GM21515 (cell line): ENCODE measurements around the gene SSX2IP.
"Not testable (repeated sequence)": the region's sequence is repeated elsewhere in the genome, so short reads cannot be mapped to it uniquely, and the experiment has no call there.

Experiments used
- ATAC-seq: cut with Tn5 transposase; IDR thresholded peaks from one replicate; pipeline ENCODE4 v1.9.1; 2021; ENCODE audit not compliant: unreplicated experiment

SSX2IP gene

DNA sequence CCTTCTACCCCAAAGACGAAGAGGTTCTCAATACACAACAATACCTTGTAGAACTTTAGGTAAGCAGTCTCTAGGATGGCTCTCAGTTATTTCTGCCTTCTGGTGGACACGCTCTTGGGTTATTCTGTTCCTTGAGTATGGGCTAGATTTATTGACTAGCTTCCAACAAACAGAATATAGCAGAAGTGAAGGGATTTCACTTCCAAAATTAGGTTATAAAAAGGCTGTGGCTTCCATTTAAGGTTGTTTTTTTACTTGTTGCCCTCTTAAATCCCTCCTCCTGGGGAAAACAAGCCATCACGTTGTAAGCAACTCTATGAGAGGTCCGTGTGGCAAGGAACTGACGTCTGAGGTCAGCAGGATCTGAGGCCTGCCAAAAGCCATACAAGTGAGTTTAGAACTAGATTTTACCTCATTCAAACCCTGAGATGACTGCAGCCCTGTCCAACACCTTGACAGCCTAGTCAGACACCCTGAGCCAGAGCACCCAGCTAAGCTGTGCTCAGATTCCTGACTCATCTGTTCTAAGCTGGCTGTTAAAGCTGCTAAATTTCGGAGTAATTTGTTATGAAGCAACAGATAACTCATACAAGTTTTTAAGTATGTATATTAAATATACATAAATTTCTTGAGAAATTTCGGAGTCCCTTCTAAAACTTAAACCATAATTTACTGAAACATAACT, 12.7 kb downstream of the SSX2IP start:
- ATAC-seq: no peak

DNA sequence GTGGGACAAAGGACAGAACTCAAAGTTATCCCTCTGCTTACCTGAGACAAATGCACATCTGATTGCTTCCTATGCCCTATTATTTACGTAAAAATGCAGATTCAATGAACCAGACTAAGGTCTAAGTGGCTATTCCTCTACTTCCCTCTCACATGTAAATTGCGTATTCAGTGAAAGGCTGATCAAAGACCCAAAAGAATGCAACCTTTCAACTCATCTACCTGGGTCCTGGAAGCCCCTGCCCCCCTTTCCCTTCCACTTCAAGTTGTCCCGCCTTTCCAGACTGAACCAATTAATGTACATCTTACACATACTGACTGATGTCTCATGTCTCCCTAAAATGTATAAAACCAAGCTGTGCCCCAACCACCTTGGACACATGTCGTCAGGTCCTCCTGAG, 14.6 kb downstream of the SSX2IP start:
- ATAC-seq: no peak

DNA sequence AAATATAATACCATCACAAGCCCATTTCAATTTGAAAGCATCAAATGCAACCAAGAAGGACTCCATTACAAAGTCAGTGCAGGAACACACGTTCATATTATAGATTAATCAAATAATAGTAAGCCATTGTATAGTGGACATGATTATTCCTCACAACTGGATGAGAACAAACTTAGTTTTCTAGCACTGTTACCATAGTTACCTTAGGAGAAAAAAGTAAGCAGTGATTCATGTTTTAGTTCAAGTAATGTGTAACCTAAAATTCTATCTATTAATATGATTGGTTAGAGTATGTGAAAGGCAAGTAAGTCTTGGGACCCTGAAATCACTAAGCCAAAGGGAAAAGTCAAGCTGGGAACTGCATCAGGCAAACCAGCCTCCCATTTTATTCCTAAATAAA, 15.2 kb downstream of the SSX2IP start:
- ATAC-seq: no peak

DNA sequence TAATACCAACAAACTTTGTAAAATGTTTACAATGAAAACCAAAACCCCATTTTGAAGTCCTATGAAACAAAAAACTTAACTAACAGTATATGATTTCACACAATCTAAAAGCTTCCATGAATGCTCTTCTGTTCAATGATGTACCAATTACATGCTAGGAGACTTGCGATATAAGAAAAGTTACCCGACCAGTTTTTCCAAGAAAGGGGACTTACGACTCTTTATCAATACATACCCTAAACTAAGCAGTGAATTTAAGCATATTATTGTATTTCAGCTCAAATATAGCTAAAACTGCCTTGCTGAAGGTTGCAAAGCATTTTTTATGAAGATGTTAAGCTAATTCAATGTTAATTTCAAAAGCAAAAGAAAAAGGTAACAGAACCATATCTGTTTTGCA, 15.6 kb downstream of the SSX2IP start:
- no peak for ATAC-seq

DNA sequence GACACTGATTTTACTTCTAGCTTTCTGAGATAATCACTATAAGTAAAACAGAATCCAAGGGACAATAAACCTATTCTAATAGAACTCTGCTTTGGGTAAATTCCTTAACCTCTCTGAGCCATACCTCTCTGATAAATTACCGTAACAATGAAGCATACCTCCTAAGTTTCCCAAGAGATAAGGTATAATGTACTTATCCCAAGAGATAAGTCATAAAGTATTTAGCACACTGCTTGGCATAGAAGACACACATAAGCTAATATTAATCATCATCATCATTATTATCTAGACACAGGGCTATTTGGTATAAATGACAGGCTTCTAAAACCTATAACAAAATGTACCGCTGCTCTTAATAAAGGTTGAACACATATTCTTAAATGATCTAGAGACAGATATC, 16.2 kb downstream of the SSX2IP start:
- no peak for ATAC-seq

DNA sequence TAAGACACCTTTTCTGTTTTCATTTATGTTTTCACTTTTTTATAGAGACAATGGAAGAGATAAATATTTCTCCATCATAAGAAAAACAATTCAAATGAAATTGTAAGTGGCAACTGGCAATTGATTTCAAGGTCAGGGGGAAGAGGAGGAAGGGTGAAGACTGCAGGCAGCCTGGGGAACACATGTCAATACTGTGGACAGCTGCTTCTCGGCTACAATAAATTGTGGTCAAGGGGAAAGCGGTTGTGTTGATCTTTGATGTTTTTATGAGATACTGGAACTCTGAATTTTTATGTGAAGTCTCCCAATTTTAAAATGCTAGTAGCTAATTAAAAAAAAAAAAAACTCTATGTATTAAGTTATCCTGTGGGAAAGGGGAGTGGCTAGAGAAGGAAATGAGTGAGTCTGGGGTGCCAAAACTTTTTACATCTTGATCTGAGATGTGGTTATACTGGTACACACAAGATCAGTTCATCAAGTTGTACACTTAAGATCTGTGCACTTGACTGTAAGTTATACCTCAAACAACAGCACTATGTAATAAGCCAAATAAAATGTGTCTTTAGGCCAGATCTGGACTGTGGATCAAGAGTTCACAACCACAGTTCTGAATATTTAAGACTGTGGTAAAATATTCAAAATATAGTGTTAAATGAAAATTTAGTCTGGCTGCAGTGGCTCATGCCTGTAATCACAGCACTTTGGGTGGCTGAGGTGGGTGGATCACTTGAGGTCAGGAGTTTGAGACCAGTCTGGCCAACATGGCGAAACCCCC, 18.0 kb downstream of the SSX2IP start:
- no peak for ATAC-seq

DNA sequence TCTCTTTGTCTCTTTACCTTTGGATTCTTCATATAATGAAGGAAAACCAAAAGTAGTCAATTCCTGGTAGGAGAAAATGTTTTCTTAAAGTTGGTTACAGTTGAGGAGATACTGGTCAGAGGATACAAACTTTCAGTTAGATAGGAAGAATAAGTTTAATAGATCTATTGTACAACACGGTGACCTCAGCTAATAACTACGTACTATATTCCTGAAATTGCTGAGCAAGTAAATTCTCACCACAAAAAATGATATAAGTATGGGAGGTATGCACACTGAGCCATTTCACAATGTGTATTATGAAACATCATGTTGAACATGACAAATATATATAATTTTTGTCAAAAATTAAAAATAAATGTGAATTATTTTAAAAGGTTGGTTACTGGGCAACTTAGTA, 20.4 kb downstream of the SSX2IP start:
- ATAC-seq: no peak

DNA sequence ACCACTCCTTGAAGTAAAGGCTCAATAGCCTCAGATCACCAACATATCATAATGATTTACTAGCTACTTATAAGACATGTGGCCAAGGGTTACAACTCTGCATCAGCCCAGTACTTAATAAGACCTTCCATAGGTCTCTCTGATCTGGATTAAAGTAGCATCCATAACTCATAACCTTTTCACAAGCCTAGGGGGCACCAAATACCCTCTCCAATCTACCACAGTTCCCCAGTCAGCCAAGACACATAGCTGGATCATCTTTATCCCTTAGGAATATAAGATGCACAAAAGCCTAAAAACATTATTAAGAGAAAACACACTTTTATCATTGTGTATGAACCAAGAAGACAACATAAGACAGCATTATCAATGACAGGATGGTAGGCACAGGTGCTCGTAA, 22.1 kb downstream of the SSX2IP start:
- no peak for ATAC-seq

DNA sequence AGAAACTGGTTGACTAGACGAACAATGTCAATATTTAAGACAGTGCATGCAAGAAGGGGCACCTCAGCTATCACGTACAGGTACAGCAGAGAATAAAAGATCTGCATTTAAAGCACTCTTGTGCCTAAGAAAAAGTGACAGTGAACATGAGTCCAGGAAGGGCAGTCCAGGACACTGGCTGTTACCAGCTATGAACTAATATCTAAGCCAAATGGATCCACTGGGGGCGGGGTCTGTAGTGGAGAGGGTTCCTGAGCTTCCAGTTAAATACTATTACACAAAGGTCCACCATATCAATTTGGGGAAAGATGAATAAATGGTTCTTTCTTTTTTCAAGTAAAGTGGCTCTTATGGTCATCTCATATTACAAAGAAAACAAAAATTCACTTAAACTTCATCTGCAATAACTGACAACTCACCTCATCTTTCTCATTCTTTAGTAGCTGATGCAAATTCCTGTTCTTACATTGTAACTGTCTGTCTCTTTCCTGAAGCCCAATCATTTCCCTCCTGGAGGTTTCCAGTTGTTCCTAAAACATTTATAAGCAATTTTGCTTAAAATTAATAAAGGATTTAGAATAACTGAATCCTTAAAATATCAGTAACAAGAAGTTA, 24.5 kb downstream of the SSX2IP start:
- no peak for ATAC-seq

DNA sequence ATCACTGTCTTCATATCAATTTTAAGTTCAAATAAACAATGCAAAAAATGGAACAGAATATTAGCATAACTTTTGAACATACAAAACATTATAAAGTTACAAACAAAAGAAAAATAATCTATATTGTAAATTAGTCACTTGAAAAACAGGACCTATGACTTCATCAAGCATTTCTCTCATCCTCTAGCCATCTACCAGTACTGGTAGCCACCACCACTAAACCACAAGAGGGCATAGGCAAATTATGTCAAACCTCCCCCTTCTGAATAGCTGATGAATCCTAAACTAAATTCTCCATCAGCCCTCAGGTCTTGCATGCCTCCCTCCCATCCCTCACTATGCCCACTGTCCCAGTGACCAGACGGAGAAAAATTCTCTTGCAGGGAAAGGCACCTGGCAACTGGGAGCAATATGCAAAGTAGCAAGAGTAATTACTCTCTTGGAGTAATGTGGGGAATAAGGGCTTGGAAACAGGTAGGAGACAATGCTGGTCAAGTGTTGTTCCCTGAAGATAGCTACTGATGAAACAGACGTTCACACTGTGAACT, 37.1 kb downstream of the SSX2IP start:
- no peak for ATAC-seq

DNA sequence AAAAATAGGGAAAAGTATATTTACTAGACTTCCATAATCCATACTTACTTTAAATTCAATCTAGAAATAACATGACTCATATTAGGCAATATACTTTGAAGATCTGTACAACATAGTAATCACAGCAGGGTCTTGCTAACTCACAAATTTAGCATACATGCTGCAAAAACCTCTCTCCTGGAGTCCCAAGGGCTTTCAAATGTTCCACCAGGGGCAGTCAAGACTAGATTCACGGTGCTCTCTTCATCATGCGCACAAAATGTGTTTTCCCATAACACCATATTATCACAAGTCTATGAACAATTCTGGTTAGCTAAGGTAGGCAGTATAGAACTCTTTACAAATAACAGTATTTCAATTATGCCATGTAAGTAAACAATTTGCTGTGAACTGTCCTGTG, 45.8 kb downstream of the SSX2IP start:
- ATAC-seq: no peak

DNA sequence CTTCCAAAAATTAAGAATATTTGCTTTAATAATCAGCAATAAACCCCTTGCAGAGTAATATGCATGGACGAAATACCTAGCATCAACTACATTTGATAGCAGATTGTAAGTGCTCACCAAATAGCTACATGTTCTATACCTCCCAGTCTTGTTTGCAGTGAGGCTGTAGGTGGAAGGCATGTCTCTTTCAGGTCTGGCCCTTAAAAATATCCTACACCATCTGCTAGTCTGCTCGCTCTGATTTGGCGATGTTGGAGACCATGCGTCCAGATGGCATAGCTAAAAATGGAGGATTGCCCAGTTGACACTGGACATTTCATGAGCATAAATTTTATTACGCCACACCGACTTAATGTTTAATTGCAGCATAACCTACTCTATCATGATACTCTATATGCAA, 47.1 kb downstream of the SSX2IP start:
- ATAC-seq: no peak

DNA sequence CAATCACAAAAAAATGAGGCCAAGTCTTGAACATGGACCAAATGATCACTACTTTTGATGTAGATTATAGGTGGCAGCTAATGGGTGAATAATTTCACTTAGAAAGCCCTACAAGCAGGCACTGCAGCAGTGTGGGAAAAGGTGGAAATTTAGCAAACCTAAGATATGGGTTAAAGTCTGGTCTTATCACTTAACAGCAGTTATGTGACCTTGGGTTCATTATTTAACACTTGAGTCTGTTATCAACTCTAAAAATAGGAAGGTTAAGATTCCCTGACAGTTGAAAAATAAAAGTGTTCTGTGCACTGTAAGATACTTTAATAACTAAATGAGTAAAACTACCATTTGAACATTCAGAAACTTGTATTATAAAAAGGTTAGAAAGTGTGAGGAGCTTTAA, 47.5 kb downstream of the SSX2IP start:
- ATAC-seq: no peak

DNA sequence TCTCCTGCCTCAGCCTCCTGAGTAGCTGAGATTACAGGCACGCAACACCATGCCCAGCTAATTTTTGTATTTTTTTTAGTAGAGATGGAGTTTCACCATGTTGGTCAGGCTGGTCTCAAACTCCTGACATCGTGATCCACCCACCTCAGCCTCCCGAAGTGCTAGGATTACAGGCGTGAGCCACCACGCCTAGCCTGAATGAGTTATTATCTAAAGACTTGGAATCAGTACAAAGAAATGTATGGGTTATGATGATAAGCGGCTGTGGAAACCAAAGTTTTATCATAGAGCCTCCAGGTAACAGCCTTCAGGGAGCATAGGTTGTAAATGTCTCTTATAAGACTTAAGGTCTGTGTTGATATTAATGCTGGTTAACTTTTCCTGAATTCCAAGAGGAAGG, 50.5 kb downstream of the SSX2IP start:
- ATAC-seq: not testable (repeated sequence)

DNA sequence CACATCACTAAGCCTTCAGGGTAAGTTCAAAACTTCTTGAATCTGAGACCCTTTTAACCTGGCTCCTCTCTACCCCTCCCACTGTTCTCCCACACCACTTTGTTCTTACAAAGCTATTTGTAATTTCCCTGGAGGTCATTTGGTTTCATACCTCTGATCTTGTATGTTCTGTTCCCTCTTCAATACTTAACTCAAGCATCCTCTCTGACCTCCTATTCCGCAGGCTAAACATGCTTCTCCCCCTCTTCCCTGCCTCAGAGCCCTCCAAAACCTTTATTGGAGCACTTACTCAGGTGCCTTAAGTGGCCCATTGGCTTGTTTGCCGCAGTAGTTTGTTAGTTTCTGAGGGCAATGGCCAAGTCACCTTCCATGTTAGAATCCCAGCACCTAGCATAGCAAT, 54.8 kb downstream of the SSX2IP start:
- ATAC-seq: no peak

DNA sequence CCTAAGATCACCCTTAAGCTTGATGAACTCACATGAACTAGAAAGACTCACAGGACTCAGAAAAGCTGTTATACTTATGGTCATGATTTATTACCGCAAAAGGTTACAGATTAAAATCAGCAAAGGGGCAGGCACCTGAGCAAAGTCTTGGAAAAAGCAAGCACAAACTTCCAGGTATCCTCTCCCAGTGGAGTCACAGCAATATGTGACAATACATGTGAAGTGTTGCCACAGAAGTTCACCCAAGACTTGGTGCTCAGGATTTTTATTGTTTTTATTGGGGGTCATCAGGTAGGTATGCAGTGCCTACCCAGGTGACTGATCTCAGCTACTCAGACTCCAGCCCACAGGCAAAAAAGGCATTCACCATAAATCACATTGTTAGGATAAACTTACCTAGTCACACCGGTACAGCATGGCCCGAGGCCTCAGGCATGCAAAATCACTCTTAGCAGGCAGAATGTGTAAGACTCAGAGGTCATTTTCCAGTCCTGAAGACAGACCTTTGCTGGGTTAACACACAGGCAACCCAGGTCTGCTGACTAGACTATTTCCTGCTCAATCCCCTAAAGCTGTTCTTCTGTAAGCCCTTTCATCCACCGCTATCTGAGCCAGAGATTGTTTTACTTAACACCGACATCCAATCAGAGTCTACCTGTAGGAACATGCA, 55.6 kb downstream of the SSX2IP start:
- ATAC-seq: no peak

DNA sequence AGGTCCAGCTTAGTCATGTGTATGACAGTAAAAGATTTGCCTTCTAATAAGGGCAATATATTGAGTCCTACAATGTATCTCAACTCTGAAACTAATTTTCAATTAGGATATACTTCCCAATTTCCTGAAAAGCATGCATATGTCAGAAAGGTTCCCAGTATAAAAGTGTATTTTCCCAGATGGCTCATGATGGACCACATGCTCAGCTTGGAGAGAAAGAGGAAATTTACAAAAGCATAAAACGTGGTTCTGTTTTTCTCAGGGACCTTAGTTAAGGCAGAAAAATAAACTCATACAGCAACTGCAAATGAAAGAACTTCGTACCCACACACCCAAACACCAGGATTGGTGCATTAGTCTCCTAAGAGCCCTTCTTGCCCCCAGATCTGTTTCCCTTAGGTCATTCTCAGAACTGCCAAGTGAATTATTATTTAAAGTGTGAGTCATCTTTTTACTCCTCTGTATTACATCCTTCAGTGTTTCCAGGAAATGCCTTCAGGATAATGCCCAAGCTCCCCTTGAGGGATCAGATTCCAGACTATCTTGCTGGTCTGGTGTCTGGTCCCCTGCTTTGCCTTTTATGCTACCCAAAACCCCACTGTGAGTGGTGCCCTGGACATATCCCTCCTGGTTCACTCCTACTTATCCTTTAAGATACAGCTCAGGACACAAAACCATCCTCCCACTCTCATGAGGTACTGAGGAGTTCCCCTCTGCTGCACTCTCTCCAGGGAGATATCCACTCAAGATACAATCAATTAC, 57.4 kb downstream of the SSX2IP start:
- no peak for ATAC-seq

DNA sequence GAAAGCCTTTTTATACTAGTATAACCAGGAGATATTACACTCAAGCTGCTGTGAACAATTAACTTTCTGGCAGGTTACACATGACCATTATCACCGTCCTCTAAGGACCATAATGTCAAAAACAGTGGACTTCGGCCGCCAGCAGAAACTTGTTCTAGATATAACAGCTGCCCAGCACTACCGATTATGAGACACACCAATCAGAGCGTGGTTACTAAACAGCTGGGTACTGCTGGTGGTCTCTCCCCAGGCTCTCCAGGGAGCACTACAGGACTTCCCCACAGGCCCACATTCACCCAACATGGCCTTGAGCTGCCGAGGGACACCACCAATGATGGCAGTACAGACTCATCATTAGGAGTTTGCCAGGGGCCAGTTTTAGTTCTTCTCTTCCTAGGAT, 58.1 kb downstream of the SSX2IP start:
- ATAC-seq: no peak

DNA sequence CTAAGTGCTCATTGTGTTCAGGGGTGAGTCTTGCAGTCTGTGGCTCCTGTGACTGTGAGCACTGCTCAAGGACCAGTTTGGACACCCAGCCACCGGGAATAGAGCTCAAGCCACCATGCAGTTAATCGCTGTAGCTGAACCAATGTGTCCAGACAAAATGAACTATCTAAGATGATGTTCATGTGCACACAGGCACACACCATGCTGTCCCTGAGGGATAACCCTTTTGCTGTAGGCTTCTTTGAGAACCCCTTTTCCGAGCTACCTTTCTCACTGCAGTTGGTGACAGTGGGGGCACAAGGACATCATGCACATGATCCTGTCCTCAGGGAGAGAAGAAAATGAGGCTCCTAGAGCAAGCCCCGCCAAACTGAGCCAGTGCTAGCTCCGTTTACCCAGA, 65.4 kb downstream of the SSX2IP start:
- no peak for ATAC-seq

DNA sequence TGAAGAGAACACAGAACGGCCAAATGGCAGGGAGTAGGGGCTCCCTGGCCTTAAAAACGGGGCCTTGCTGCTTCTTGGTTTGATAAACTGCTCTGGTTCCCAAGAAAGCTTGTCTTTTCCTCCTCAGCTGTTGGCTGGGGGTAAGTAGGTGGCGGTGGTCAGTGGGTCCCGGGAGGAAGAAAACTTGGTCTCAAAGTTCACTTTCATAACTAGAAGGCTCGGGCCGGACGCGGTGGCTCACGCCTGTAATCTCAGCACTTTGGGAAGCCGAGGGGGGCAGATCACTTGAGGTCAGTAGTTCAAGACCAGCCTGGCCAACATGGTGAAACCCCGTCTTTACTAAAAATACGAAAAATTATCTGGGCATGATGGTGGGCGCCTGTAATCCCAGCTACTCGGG, 68.7 kb downstream of the SSX2IP start:
- no peak for ATAC-seq
